NCI-H128 (cell line): ENCODE data around the gene CYP11A1.

Source experiments
- DNase-seq: peaks from one replicate; lab custom pipeline; 2025; ENCODE audit not compliant: unreplicated experiment; lab: John Stamatoyannopoulos, UW

Gene CYP11A1

DNA sequence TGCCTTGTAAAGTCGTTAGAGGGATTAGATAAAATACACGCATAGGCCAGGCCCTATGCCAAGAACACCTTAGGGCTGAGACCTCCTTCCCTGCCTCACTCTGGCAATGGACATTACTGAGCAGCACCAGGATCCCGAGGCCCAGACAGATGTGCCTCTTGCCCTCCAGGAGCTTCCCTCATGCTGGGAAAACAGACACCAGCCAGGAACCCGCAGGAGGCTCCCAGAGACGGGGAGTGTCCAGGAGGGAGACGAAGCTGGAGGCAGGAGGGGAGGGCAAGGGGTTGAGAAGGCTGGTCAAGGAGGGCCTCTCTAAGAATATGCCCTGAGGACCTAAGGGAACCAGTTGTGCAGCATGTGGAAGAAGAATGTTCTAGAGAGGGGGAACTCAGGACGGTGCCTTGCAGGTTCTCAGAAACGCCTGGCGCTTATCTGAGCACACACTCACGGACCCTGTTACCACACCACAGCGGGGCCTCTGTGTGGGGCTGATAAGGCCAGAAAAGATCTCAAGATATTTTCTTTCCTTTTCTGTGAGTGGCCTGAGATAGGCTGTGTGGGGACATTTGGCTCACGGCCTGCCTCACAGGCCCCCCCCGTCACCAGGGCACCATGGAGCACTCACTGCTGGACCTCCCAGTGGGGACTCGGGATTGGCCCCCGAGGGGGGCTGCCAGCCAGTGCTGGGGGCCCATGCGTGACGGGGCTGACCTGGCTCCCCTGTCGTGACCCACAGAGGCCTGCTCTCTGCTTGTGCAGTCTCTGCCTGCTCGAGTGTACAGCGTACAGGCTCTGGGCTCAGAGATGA, 22.0 kb upstream of the CYP11A1 start:
- no peak for DNase-seq

DNA sequence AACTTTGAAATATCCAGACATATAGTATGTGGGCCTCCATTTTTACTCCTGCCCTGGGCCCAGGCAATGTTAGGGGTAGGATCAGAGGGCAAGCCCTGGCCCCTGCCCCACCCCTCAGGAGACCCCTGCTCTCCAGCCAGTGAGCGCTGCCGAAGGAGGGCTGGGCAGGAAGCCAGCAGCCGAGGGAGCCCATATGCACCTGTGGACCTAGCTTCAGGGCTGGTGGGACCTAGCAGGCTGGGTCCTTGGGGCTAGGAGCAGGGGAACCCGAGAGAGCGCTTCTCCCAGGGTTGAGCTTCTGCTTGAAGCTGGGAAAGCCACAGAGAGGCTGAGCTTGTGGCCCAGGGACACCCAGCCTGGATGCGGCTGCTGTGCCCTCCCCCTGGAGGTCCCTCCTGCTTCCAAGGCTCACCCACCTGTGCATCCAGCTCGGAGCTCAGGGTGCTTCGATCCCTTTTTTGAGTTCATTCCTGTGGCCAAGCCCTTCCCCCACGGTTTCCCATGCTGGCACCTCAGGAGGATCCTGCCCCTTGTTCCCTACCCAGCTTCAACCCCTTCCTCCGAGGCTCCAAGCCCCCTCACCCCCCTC, 21.0 kb upstream of the CYP11A1 start:
- DNase-seq: no peak

- no peak for DNase-seq
Measured at GRCh38 chr15:74387621-74388362, 20.3 kb upstream of the CYP11A1 start.

DNA sequence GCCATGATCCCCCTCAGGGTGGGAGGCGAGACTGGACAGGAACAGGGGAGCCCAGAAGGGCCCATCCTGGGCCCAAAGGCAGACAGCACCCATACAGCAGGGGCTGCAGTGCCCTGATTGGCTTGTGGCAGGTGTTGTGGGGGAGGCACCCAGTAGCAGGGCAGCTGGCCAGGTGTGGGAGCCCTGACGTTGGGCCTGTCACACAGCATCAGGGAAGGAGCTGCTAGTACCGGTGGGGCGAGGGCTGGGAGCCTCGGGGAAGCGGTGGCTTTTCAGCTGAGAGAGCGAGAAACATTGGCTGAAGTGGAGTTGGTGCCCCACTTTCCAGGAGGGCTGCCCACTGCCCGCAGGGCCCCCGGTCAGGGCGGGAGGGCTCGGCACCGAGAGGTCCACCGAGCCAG, 19.7 kb upstream of the CYP11A1 start:
- no peak for DNase-seq

GRCh38 chr15:74386496-74387140, 19.2 kb upstream of the CYP11A1 start:
- DNase-seq: no peak

- no peak for DNase-seq
Measured at GRCh38 chr15:74385733-74386132, 18.3 kb upstream of the CYP11A1 start.

GRCh38 chr15:74384881-74385643, 17.6 kb upstream of the CYP11A1 start:
- DNase-seq: no peak

DNA sequence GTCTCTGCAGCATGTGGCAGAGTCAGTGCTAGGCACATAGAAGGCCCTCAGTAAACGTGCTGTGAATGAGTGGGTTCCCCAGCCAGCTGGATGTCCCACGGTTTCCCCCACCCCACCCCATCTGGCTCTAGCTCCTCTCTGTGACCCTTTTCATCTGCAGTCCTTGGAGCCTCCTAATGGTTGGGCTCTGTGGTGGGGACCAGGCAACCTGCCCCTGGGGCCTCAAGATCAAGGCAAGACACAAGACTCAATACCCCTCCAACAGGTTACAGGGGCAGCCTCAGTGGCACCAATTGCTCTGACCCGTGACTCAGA, 17.1 kb upstream of the CYP11A1 start:
- DNase-seq: no peak

DNA sequence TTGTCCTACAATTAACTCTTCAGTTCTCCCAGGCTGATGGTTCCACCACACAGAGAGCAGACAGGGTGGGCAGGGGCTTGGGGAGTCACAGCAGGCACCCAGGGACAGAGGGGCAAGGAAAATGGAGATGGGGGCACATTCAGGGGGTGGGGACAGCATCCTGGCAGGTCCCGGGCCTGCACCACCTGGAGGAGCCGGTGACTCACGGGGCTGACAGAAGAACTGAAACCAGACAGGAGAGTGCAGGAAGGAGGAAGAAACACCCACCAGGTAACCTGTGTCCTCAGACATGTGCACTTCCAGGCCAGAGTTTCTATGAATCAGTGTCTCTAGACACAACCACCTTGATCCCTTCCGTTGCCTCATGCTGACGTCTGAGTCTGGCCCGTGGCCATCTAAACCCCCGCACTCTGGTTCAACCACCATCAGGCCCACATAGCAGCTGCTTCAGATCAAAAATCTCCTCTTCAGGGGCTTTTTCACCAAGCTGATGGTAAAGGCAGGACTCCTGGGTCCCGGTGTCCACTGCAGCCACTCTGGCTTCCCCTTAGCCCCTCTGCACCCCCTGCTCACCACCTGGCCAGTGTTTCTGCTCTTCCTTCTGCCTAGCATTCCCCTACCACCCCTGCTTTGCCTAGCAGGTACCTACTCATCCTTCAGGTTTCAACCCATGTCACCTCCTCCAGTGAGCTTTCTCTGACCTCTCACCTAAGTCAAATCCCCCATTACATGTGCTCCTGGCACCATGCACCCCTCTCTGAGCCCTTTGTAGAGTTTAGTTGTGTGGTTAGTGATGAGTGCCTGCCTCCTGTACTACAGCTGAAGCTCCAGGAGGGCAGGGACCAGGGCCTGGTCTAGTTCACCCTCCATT, 16.5 kb upstream of the CYP11A1 start:
- no peak for DNase-seq

DNA sequence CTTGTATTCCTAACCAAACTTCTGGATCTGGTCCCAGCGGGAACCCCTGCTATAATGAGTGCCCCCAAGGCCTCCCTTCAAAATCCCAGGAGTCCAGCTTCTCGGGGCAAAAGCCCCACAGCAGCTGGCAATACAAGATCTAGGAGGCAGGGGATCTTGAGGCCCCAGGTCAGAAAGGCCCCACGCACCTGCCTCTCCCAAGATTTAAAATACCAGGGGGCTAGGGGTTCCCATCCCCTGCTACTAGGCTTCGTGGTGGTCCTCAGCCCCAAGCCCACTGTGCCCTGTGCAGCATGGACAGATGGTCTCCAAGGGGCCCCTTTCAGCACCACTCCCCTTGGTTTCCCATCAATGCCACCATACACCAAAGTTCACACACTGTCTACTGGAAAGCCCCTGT, 15.8 kb upstream of the CYP11A1 start:
- no peak for DNase-seq

DNA sequence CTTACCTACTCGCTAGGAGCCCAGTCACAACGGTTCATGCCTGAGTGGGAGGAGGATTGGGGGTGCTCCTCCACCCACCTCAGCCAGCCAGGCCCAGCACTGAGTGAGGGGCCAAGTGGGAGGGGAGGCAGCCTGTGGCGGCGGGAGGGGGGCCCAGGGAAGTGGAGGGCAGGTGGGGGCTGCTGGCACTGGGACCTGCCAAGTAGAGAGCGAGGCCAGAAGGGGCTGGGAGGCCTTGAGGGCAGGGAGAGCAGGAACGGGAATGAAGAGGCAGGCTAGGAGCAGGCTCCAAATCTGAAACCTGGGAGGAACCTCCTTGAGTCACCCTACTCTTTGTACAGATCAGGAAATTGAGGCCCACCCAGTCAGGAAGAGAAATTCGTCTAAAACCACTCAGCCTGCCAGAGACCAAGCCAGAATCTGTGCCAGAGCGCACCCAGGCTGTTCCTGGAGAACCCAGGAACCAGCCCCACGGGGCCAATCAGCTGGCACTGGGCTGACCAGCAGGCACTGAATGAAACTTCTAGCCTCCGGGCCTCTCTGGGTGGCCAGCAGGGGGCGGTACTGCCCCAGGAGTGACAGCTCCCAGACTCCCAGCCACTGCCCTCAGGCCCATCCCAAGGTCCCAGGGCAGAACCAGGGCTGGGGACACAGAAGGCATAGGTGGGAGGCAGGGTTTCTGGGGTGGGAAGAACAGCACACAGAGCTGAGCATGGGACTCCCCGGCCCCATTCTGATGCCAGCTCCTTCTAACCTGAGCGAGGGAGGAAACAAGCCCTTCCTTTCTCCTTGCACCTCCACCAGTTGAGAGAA, 14.8 kb upstream of the CYP11A1 start:
- DNase-seq: peak; percentile 11

- DNase-seq: no peak
Measured at GRCh38 chr15:74381481-74381880, 14.0 kb upstream of the CYP11A1 start.

DNA sequence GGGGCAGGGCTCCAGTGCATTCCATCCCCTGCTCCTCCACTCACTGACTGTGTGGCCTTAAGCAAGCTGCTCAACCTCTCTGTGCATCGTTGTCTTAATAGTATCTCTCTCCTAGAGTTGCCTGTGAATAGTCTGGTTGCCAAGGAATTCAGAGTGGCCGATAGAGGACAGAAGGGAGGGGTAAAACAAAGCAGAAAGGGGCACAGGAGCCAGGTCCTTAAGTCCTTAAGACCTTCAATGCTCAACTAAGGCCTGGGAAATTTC, 13.7 kb upstream of the CYP11A1 start:
- no peak for DNase-seq

DNA sequence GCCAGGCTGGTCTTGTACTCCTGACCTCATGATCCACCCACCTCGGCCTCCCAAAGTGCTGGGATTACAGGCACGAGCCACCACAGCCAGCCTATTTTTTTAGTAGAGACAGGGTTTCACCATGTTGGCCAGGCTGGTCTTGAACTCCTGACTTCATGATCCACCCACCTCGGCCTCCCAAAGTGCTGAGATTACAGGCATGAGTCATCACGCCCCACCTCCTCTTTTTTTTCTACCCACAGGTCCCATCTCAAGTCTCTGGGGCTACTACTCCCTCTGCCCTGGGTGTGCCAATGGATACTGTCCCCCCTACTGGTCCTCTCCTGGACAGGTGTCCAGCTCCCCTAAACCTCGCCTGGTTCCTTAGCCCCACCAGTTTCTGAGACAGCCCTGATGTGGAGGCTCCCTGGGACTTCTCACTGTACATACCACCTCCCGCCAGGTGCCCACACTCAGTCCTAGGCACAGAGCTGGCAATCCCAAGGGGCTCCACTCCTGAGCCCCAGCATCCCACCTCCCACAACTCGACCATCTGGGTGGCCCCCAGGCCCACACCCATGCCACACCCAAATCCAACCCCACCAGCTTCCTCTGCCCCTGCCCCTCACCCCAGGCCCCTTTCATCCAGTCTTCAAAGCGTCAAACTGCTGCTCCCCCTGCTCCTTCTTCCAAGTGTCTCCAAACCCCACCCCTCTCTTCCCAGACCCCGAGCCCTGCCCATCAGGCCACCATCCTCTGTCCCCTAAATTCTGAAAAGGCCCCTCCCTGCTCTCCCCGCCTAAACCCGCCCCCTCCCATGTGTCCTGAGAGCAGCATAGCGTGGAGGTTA, 13.1 kb upstream of the CYP11A1 start:
- no peak for DNase-seq

- DNase-seq: no peak
Measured at GRCh38 chr15:74378848-74379247, 11.4 kb upstream of the CYP11A1 start.

DNA sequence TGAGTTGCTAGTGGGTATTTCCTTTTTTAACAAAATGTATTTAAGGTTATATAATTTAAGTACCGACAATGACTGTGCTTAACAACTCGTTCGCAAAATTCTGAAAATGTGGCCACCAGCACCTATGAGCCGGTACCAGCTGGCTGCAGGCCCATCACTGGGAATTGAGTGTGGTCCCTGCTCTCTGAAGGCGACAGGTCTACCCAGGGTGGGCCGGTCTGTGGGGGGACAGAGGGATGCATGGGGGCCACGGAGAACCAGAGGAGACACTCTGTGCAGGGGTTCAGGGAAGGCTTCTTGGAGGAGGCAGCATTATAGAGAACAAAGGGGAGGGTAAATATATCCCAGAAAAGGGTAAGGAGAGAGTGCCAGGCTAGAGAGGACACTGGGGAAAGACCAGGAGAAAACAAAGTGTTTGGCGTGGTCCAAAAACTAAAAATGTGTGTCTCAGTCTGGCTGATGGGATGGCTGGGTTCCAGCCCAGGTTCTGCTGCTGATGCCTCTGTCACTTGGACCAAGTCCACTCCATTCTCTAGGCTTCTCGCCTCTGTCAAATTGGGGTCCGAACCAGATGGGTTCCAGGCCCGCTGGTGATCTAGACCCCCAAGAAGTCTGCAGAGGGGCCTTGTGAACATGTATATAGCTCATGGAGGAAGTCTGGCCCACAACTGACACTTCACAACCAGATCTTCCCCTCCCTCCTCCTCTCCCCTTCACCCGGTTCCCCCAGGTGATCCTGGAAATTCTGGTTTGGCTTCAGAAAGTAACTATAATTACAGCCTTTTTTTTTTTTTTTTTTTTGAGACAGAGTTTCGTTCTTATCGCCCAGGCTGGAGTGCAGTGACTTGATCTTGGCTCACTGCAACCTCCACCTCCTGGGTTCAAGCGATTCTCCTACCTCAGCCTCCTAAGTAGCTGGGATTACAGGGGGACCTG, 10.7 kb upstream of the CYP11A1 start:
- DNase-seq: no peak

- no peak for DNase-seq
Measured at GRCh38 chr15:74376825-74377581, 9.6 kb upstream of the CYP11A1 start.
